Measurements from ENCODE around the gene TREML1. TPM values are rescaled to one million over a fixed set of nuclear protein-coding genes. Genes with fewer than 3 reads are reported as not detected.

TREML1 gene
- total RNA-seq, 1 donor: not detected

- H3K27me3 ChIP-seq (ENCODE audit: insufficient read depth, low read length): no peaks in the 10 kb centered on the region
Measured at GRCh38 chr6:41177287-41177686, 23.1 kb upstream of the TREML1 start.

GRCh38 chr6:41176189-41176588 is 22.0 kb upstream of the TREML1 start:
- H3K4me3 ChIP-seq (ENCODE audit: insufficient read depth, low read length): no peak overlapping the region
- no peak overlapping the region for H3K4me2 ChIP-seq (ENCODE audit: insufficient read depth, low read length)
- no peak for DNase-seq (ENCODE audit: insufficient read length, low spot score, missing footprints)
- H3K4me1 ChIP-seq (ENCODE audit: insufficient read depth, low read length): no peaks in the 10 kb centered on the region
- no peaks in the 10 kb centered on the region for H3K79me2 ChIP-seq (ENCODE audit: insufficient read depth, low read length)
- H3K27ac ChIP-seq (ENCODE audit: low read depth, low read length): no peak overlapping the region
- no peaks in the 10 kb centered on the region for H3K27me3 ChIP-seq (ENCODE audit: insufficient read depth, low read length)
- no peaks in the 10 kb centered on the region for H3K9me3 ChIP-seq (ENCODE audit: low read depth, low read length)
- no peaks in the 10 kb centered on the region for H3K36me3 ChIP-seq (ENCODE audit: insufficient read depth, low read length)
- TF ChIP-seq CTCF (IDR thresholded peaks at IDR 0.05; ENCODE audit: extremely low read depth, low read depth, low read length): no peak
- no peak overlapping the region for H2AFZ ChIP-seq (ENCODE audit: low read length)
- no peaks in the 10 kb centered on the region for H4K20me1 ChIP-seq (ENCODE audit: insufficient read depth, low read length)

More at GRCh38 chr6:41177287-41177686, 23.1 kb upstream of the TREML1 start:
- Histone ChIP-seq H3K9me3 (ENCODE audit: low read depth, low read length) (no peaks in the 10 kb centered on the region), H2AFZ (ENCODE audit: low read length) (no peak overlapping the region), H3K4me3 (ENCODE audit: insufficient read depth, low read length) (no peak overlapping the region), H3K27ac (ENCODE audit: low read depth, low read length) (no peak overlapping the region), H3K4me2 (ENCODE audit: insufficient read depth, low read length) (no peak overlapping the region), H4K20me1 (ENCODE audit: insufficient read depth, low read length) (no peaks in the 10 kb centered on the region), H3K79me2 (ENCODE audit: insufficient read depth, low read length) (no peaks in the 10 kb centered on the region), H3K36me3 (ENCODE audit: insufficient read depth, low read length) (no peaks in the 10 kb centered on the region), H3K4me1 (ENCODE audit: insufficient read depth, low read length) (no peaks in the 10 kb centered on the region)
- no peak for TF ChIP-seq CTCF (IDR thresholded peaks at IDR 0.05; ENCODE audit: extremely low read depth, low read depth, low read length)
- no peak for DNase-seq (ENCODE audit: insufficient read length, low spot score, missing footprints)

- no peaks in the 10 kb centered on the region for H3K27me3 ChIP-seq (ENCODE audit: insufficient read depth, low read length)
- H3K4me1 ChIP-seq (ENCODE audit: insufficient read depth, low read length): no peaks in the 10 kb centered on the region
- no peaks in the 10 kb centered on the region for H4K20me1 ChIP-seq (ENCODE audit: insufficient read depth, low read length)
- no peak overlapping the region for H3K27ac ChIP-seq (ENCODE audit: low read depth, low read length)
- H3K4me2 ChIP-seq (ENCODE audit: insufficient read depth, low read length): no peak overlapping the region
- H2AFZ ChIP-seq (ENCODE audit: low read length): no peak overlapping the region
- no peaks in the 10 kb centered on the region for H3K36me3 ChIP-seq (ENCODE audit: insufficient read depth, low read length)
- no peak for DNase-seq (ENCODE audit: insufficient read length, low spot score, missing footprints)
- no peak for TF ChIP-seq CTCF (IDR thresholded peaks at IDR 0.05; ENCODE audit: extremely low read depth, low read depth, low read length)
- no peaks in the 10 kb centered on the region for H3K9me3 ChIP-seq (ENCODE audit: low read depth, low read length)
- H3K79me2 ChIP-seq (ENCODE audit: insufficient read depth, low read length): no peaks in the 10 kb centered on the region
- no peak overlapping the region for H3K4me3 ChIP-seq (ENCODE audit: insufficient read depth, low read length)
Measured at GRCh38 chr6:41175084-41175483, 20.9 kb upstream of the TREML1 start.

GRCh38 chr6:41174610-41175009 is 20.5 kb upstream of the TREML1 start:
- H3K36me3 ChIP-seq (ENCODE audit: insufficient read depth, low read length): no peaks in the 10 kb centered on the region
- no peak overlapping the region for H2AFZ ChIP-seq (ENCODE audit: low read length)
- H3K4me3 ChIP-seq (ENCODE audit: insufficient read depth, low read length): no peak overlapping the region
- no peaks in the 10 kb centered on the region for H3K27me3 ChIP-seq (ENCODE audit: insufficient read depth, low read length)
- H4K20me1 ChIP-seq (ENCODE audit: insufficient read depth, low read length): no peaks in the 10 kb centered on the region
- no peaks in the 10 kb centered on the region for H3K79me2 ChIP-seq (ENCODE audit: insufficient read depth, low read length)
- H3K9me3 ChIP-seq (ENCODE audit: low read depth, low read length): no peaks in the 10 kb centered on the region
- H3K27ac ChIP-seq (ENCODE audit: low read depth, low read length): no peak overlapping the region
- TF ChIP-seq CTCF (IDR thresholded peaks at IDR 0.05; ENCODE audit: extremely low read depth, low read depth, low read length): no peak
- no peak for DNase-seq (ENCODE audit: insufficient read length, low spot score, missing footprints)
- no peaks in the 10 kb centered on the region for H3K4me1 ChIP-seq (ENCODE audit: insufficient read depth, low read length)
- H3K4me2 ChIP-seq (ENCODE audit: insufficient read depth, low read length): no peak overlapping the region

Measured in osteoblast (primary cell).